A549 treated with dexamethasone at 1 μM for 4 hours (cell line): Measurements from ENCODE around the gene SNCAIP. TPM values are rescaled to one million over a fixed set of nuclear protein-coding genes. Genes with fewer than 3 reads are reported as not detected.

Experiments
- total RNA-seq: library from RNA; stranded (reverse); fragments of 200-300 nt; extraction: Qiagen RNA extraction; gene quantifications from 5 replicates; pipeline ENCODE4 v1.2.3, GENCODE V29; 2022

Gene SNCAIP
- total RNA-seq: 0.02 to 0.05 TPM (median 0.04 TPM) in 3 of 5 replicates, not detected in the others

GRCh38 chr5:122311961-122312590 lies at the start of gene SNCAIP:
Gene SNCAIP (plus strand): TSS chr5:122312237. CDS start chr5:122391135, 78,898 bp downstream.

Other genes with a start within 250 kb of the SNCAIP start
- 1.1 to 2.5 TPM (median 1.6 TPM) in 5 replicates for gene LOX, start 234.0 kb upstream of the SNCAIP start, total RNA-seq
- 0.11 to 0.30 TPM (median 0.22 TPM) in 5 replicates for gene ZNF474, start 182.7 kb upstream of the SNCAIP start, total RNA-seq